GM08714 (cell line): ENCODE measurements around the gene OR10H2.
"Not testable (repeated sequence)": the region's sequence is repeated elsewhere in the genome, so short reads cannot be mapped to it uniquely, and the experiment has no call there.

Source experiments
- H3K4me3 ChIP-seq: fragments of 200-500 bp; sonication (Bioruptor generic); 2 replicates; pipeline ENCODE4 v1.5.1; 2014; ENCODE audit warnings: mild to moderate bottlenecking, low read length, inconsistent platforms
- ZNF274 ChIP-seq: IDR thresholded peaks from 2 replicates; pipeline ENCODE4 v1.6.1; 2012; ENCODE audit warnings: mild to moderate bottlenecking, low read depth, low read length

The OR10H2 gene

GRCh38 chr19:15730538-15730937 lies 2.7 kb downstream of the OR10H2 start:
- H3K4me3 ChIP-seq = no peak overlapping the region
- TF ChIP-seq ZNF274 = no peak

GRCh38 chr19:15732388-15732787 lies 4.6 kb downstream of the OR10H2 start:
- H3K4me3 ChIP-seq = no peak overlapping the region
- no peak for TF ChIP-seq ZNF274

- H3K4me3 ChIP-seq = no peak overlapping the region
- no peak for TF ChIP-seq ZNF274
Measured at GRCh38 chr19:15733895-15734294, 6.1 kb downstream of the OR10H2 start.

GRCh38 chr19:15737722-15738121 lies 9.9 kb downstream of the OR10H2 start, which contains the start of gene OR10H3:
OR10H3 (plus strand) TSS chr19:15737985; CDS start chr19:15741393, 3,408 bp downstream.
- no peak within 1 kb of the TSS for H3K4me3 ChIP-seq
- TF ChIP-seq ZNF274 = no peak

GRCh38 chr19:15740785-15741184 lies 13.0 kb downstream of the OR10H2 start:
- TF ChIP-seq ZNF274 = no peak
- H3K4me3 ChIP-seq = no peak overlapping the region

GRCh38 chr19:15748239-15748638 lies 20.4 kb downstream of the OR10H2 start:
- no peak for TF ChIP-seq ZNF274
- H3K4me3 ChIP-seq = no peak overlapping the region

GRCh38 chr19:15758379-15758778 lies 30.6 kb downstream of the OR10H2 start:
- no peak overlapping the region for H3K4me3 ChIP-seq
- no peak for TF ChIP-seq ZNF274

- no peak overlapping the region for H3K4me3 ChIP-seq
- TF ChIP-seq ZNF274 = no peak
Measured at GRCh38 chr19:15759962-15760565, 32.2 kb downstream of the OR10H2 start.

- H3K4me3 ChIP-seq = no peak overlapping the region
- TF ChIP-seq ZNF274 = no peak
Measured at GRCh38 chr19:15769586-15769985, 41.8 kb downstream of the OR10H2 start.

GRCh38 chr19:15774159-15774558 lies 46.3 kb downstream of the OR10H2 start:
- H3K4me3 ChIP-seq = not testable (repeated sequence)

- H3K4me3 ChIP-seq = no peak overlapping the region
- TF ChIP-seq ZNF274 = no peak
Measured at GRCh38 chr19:15775249-15775648, 47.4 kb downstream of the OR10H2 start.

- H3K4me3 ChIP-seq = no peak overlapping the region
- TF ChIP-seq ZNF274 = no peak
Measured at GRCh38 chr19:15776264-15776663, 48.4 kb downstream of the OR10H2 start.

GRCh38 chr19:15776991-15777970 lies 49.5 kb downstream of the OR10H2 start:
- TF ChIP-seq ZNF274 = no peak
- H3K4me3 ChIP-seq = no peak overlapping the region
